Measurements from ENCODE around the gene ATG9B. TPM values are rescaled to one million over a fixed set of nuclear protein-coding genes. Genes with fewer than 3 reads are reported as not detected.

The ATG9B gene
- total and polyA plus RNA-seq, 9 of the 15 experiments (the other 6 are each of a cell fraction or from before 2014, with no cell fraction given), result 0.29 to 8.0 (median 2.1) TPM

DNA sequence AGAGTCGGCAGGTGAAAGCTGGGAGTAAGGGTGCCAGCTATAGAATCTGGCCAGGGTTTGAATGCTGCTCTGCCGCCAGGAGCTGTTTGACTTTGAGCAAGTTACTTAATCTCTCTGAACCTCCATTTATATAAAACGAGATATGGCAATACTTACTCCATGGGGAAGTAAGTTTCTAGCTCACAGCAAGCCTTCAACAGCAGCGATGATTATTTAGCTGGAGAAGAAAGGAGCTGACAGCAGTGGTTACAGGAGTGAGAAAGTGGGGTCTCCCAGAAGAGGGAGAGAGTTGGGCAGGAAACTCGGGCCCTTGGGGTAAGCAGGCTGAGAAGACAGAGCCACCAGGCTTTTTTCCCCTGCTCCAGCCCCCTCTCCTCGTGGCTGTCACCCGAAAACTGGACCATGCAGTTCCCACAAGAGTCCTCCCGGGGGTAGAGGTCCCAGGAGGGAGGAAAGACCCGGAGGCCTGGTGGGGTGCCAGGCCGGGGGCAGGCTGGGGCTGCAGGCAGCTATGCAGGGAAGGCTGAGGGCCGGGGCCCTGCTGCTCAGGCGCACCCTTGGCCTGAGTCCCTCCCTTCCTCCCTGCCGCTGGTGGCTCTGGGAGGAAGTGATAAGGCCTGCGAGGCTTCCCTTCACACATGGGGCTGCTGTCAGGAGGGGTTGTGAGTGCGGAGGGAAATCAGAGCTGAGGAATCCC is 30.0 kb downstream of the ATG9B start (continued):
- TF ChIP-seq ZNF316 (IDR thresholded peaks at IDR 0.05) (no peak), GABPB1 (CRISPR knock-in tag; IDR thresholded peaks at IDR 0.05) (peak; percentile 62; the same call in 1 of the 2 replicates), GTF2F1 (IDR thresholded peaks at IDR 0.05; ENCODE audit: low read depth, low read length) (0 out of 2 replicates have a peak, but pooled peaks have one; percentile 14), KLF6 (CRISPR knock-in tag; IDR thresholded peaks at IDR 0.05; ENCODE audit: borderline replicate concordance) (peak; percentile 85), ZKSCAN3 (CRISPR knock-in tag; IDR thresholded peaks at IDR 0.05) (no peak), ZNF584 (CRISPR knock-in tag; IDR thresholded peaks at IDR 0.05; ENCODE audit: low read depth) (peak; percentile 55; the same call in 1 of the 2 replicates), FOXK2 (conservative IDR thresholded peaks at IDR 0.05 in 1 of 2, IDR thresholded peaks at IDR 0.05 in 1 of 2; ENCODE audit: low read depth in 2 of 2) (peak; percentile 43 to 46; a peak in 1 of 4 replicates), JUN (IDR thresholded peaks at IDR 0.05; ENCODE audit: borderline replicate concordance, low read depth, low read length) (peak; percentile 52; the same call in 1 of the 2 replicates), JUN (CRISPR knock-in tag; IDR thresholded peaks at IDR 0.05; ENCODE audit: borderline replicate concordance) (no peak), SMARCE1 (IDR thresholded peaks at IDR 0.05) (peak; percentile 83), NCOA2 (IDR thresholded peaks at IDR 0.05; ENCODE audit: partially characterized antibody in 2 of 2) (no peak), NONO (IDR thresholded peaks at IDR 0.05; ENCODE audit: low read depth in 2 of 2, low read length in 1 of 2) (no peak; a peak in 1 of 4 replicates), RBM34 (IDR thresholded peaks at IDR 0.05; ENCODE audit: borderline replicate concordance, insufficient read depth, low read length) (no peak), STAG1 (CRISPR knock-in tag; IDR thresholded peaks at IDR 0.05; ENCODE audit: borderline replicate concordance) (no peak), NFIC (IDR thresholded peaks at IDR 0.05) (peak; percentile 89), PTRF (tag; IDR thresholded peaks at IDR 0.05) (peak; percentile 72), JUND (IDR thresholded peaks at IDR 0.05; ENCODE audit: borderline replicate concordance, low read depth, low read length) (peak; percentile 66), JUND (tag; IDR thresholded peaks at IDR 0.05; ENCODE audit: borderline replicate concordance, low read depth, low read length) (peak; percentile 67; the same call in 1 of the 3 replicates), ETV5 (CRISPR knock-in tag; IDR thresholded peaks at IDR 0.05; ENCODE audit: low read depth) (peak; percentile 92), POLR2B (IDR thresholded peaks at IDR 0.05; ENCODE audit: low read depth, partially characterized antibody) (peak; percentile 59)
- TF ChIP-seq, protein P1, sequence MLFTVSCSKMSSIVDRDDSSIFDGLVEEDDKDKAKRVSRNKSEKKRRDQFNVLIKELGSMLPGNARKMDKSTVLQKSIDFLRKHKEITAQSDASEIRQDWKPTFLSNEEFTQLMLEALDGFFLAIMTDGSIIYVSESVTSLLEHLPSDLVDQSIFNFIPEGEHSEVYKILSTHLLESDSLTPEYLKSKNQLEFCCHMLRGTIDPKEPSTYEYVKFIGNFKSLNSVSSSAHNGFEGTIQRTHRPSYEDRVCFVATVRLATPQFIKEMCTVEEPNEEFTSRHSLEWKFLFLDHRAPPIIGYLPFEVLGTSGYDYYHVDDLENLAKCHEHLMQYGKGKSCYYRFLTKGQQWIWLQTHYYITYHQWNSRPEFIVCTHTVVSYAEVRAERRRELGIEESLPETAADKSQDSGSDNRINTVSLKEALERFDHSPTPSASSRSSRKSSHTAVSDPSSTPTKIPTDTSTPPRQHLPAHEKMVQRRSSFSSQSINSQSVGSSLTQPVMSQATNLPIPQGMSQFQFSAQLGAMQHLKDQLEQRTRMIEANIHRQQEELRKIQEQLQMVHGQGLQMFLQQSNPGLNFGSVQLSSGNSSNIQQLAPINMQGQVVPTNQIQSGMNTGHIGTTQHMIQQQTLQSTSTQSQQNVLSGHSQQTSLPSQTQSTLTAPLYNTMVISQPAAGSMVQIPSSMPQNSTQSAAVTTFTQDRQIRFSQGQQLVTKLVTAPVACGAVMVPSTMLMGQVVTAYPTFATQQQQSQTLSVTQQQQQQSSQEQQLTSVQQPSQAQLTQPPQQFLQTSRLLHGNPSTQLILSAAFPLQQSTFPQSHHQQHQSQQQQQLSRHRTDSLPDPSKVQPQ (CRISPR knock-in tag; IDR thresholded peaks at IDR 0.05; ENCODE audit: borderline replicate concordance), result 0 out of 2 replicates have a peak, but pooled peaks have one; percentile 13
- TF ChIP-seq, protein P2, sequence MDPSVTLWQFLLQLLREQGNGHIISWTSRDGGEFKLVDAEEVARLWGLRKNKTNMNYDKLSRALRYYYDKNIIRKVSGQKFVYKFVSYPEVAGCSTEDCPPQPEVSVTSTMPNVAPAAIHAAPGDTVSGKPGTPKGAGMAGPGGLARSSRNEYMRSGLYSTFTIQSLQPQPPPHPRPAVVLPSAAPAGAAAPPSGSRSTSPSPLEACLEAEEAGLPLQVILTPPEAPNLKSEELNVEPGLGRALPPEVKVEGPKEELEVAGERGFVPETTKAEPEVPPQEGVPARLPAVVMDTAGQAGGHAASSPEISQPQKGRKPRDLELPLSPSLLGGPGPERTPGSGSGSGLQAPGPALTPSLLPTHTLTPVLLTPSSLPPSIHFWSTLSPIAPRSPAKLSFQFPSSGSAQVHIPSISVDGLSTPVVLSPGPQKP (CRISPR knock-in tag; IDR thresholded peaks at IDR 0.05), result no peak
- TF ChIP-seq, protein P3, sequence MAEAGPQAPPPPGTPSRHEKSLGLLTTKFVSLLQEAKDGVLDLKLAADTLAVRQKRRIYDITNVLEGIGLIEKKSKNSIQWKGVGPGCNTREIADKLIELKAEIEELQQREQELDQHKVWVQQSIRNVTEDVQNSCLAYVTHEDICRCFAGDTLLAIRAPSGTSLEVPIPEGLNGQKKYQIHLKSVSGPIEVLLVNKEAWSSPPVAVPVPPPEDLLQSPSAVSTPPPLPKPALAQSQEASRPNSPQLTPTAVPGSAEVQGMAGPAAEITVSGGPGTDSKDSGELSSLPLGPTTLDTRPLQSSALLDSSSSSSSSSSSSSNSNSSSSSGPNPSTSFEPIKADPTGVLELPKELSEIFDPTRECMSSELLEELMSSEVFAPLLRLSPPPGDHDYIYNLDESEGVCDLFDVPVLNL (CRISPR knock-in tag; IDR thresholded peaks at IDR 0.05; ENCODE audit: low read depth), result no peak
